ENCODE results near the gene G6PC3.

- TF ChIP-seq POLR2AphosphoS5 (IDR thresholded peaks at IDR 0.05; ENCODE audit: low read depth, low read length) (no peak), POLR2A (IDR thresholded peaks at IDR 0.05; ENCODE audit: low read depth, low read length) (no peak), TAF1 (IDR thresholded peaks at IDR 0.05; ENCODE audit: borderline replicate concordance, low read depth, low read length) (no peak)
These were observed 9.6 kb downstream of the G6PC3 start for GRCh38 chr17:44079877-44080821.
